Endothelial cell (in vitro differentiated cells): Measurements from ENCODE around the gene VWA3B. TPM values are rescaled to one million over a fixed set of nuclear protein-coding genes. Genes with fewer than 3 reads are reported as not detected.

Experiments
- DNase-seq: peaks from one replicate; pipeline ENCODE4 v3.0.0; 2021; ENCODE audit warnings: low spot score
- H3K27ac Mint-ChIP-seq: one replicate; pipeline ENCODE4 v1.8.0; 2021; ENCODE audit warnings: mixed read lengths, inconsistent platforms; ENCODE audit not compliant: unreplicated experiment
- H3K27me3 Mint-ChIP-seq: one replicate; pipeline ENCODE4 v1.8.0; 2021; ENCODE audit warnings: mild to moderate bottlenecking, moderate library complexity, mixed read lengths, inconsistent platforms; ENCODE audit not compliant: unreplicated experiment
- H3K36me3 Mint-ChIP-seq: one replicate; pipeline ENCODE4 v1.8.0; 2021; ENCODE audit warnings: mild to moderate bottlenecking, low read depth, mixed read lengths, inconsistent platforms; ENCODE audit not compliant: unreplicated experiment
- H3K4me1 Mint-ChIP-seq: one replicate; pipeline ENCODE4 v1.8.0; 2021; ENCODE audit warnings: mild to moderate bottlenecking, mixed read lengths, inconsistent platforms; ENCODE audit not compliant: unreplicated experiment
- H3K4me3 Mint-ChIP-seq: one replicate; pipeline ENCODE4 v1.8.0; 2021; ENCODE audit warnings: mild to moderate bottlenecking, mixed read lengths, inconsistent platforms; ENCODE audit not compliant: unreplicated experiment
- H3K9me3 Mint-ChIP-seq: one replicate; pipeline ENCODE4 v1.8.0; 2021; ENCODE audit warnings: mixed read lengths, inconsistent platforms; ENCODE audit not compliant: unreplicated experiment
- total RNA-seq: library from RNA; stranded (reverse); fragmentation: NEBNext Ultra II Directional; extraction: Animal tissue kit (Norgen Biotek cat#: 25700); gene quantifications from one replicate; pipeline ENCODE4 v1.2.1, GENCODE V29; 2021; ENCODE audit not compliant: unreplicated experiment
- TF ChIP-seq, protein P1 (sequence below): fragments of 200-600 bp; sonication (generic); IDR thresholded peaks from one replicate; pipeline ENCODE4 v1.5.0; 2021; ENCODE audit warnings: antibody characterized with exemption; ENCODE audit not compliant: unreplicated experiment

VWA3B gene
- total RNA-seq, 1 donor from 2014 or later = not detected

DNA sequence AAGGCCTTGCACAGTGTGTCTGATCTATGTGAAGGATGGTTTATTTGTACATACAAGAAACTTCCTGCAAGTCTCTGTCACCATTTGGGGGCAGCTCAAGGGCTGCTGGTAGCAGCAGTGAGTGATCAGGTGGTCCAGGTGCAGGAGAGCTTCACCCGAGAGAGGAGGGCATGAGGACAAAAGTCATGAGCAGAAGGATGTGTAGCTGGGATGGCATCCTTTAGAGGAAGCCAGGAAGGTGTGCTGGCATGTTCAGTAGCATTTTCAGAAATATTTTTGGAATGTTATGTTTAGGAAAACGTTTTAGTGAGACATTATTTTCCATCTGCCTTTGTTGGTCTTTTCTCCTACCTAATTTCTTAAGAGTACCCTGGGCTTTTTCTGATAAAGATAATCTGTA is 31.9 kb downstream of the VWA3B start:
- peaks cover 2% of the 10 kb centered on the region for H3K27me3 Mint-ChIP-seq
- peaks cover 12% of the 10 kb centered on the region for H3K4me1 Mint-ChIP-seq
- H3K9me3 Mint-ChIP-seq = no peaks in the 10 kb centered on the region
- no peak for DNase-seq
- H3K27ac Mint-ChIP-seq = no peak overlapping the region
- no peaks in the 10 kb centered on the region for H3K36me3 Mint-ChIP-seq
- TF ChIP-seq, protein P1, sequence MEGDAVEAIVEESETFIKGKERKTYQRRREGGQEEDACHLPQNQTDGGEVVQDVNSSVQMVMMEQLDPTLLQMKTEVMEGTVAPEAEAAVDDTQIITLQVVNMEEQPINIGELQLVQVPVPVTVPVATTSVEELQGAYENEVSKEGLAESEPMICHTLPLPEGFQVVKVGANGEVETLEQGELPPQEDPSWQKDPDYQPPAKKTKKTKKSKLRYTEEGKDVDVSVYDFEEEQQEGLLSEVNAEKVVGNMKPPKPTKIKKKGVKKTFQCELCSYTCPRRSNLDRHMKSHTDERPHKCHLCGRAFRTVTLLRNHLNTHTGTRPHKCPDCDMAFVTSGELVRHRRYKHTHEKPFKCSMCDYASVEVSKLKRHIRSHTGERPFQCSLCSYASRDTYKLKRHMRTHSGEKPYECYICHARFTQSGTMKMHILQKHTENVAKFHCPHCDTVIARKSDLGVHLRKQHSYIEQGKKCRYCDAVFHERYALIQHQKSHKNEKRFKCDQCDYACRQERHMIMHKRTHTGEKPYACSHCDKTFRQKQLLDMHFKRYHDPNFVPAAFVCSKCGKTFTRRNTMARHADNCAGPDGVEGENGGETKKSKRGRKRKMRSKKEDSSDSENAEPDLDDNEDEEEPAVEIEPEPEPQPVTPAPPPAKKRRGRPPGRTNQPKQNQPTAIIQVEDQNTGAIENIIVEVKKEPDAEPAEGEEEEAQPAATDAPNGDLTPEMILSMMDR = no peak
- H3K4me3 Mint-ChIP-seq = no peak overlapping the region

DNA sequence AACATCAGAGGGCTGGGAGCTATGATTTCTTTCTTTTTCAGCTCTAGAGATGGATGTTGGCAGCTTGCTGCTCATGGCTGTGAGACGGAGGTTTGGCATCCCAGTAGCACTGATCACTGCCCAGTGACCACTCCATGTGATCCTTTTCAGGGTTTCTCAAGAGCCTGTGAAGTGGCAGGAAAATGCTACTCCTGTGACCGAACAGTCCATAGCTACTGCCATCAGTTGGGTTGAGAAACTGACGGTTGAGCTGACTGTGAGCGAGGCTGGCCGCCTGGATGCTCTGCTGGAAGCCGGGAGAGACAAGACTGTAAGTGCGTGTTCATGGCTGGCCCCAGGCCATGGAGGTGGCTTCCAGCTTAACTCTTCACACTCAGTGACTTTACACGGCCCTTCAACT is 34.2 kb downstream of the VWA3B start:
- H3K9me3 Mint-ChIP-seq = no peaks in the 10 kb centered on the region
- H3K4me3 Mint-ChIP-seq = no peak overlapping the region
- H3K4me1 Mint-ChIP-seq = peaks cover 8% of the 10 kb centered on the region
- TF ChIP-seq, protein P1 = no peak
- peaks cover 3% of the 10 kb centered on the region for H3K27me3 Mint-ChIP-seq
- no peak overlapping the region for H3K27ac Mint-ChIP-seq
- DNase-seq = no peak
- no peaks in the 10 kb centered on the region for H3K36me3 Mint-ChIP-seq

DNA sequence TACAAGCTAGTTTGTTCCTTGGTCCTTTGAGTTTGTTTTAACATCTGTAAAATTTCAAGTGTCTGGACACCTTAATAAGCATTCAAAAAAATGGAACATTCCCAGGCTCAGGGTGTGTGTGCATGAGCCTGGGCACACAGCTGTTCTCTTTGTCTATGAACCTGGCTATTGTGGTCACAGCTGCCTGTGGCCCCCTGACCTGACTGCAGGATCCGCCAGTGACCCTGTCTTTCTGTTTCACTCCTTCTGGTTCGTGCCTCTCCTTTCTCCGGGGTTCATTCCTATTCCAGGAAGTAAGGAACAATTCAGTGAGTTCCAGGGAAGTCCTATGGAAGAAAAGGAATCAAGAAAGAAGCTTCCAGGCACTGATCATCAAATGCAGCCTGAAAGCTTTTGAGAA is 35.6 kb downstream of the VWA3B start:
- no peaks in the 10 kb centered on the region for H3K9me3 Mint-ChIP-seq
- no peak overlapping the region for H3K4me3 Mint-ChIP-seq
- peaks cover 6% of the 10 kb centered on the region for H3K27me3 Mint-ChIP-seq
- TF ChIP-seq, protein P1 = no peak
- no peaks in the 10 kb centered on the region for H3K36me3 Mint-ChIP-seq
- H3K27ac Mint-ChIP-seq = no peak overlapping the region
- H3K4me1 Mint-ChIP-seq = peaks cover 8% of the 10 kb centered on the region
- no peak for DNase-seq

DNA sequence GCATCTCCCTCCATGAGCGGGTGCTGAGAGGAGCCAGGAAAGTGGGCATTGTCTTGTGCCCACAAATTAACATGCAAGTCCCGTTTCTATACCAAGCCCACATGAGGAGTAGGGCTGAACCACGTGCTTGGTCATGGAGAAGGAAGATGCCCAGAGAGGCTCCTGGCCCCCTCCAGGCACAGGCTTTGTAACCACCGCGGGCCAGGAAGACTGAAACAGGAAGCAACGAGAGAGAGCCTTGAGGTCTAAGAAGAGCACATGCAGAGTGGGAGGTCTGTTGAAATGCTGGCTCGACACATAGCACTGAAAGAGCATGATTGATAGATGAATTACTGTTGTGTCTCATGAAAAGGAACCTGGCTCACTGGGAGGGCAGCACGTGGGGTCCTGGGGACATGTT is 36.3 kb downstream of the VWA3B start:
- Mint-ChIP-seq H3K36me3 (no peaks in the 10 kb centered on the region), H3K4me3 (no peak overlapping the region), H3K27me3 (peaks cover 6% of the 10 kb centered on the region), H3K4me1 (peaks cover 13% of the 10 kb centered on the region), H3K9me3 (no peaks in the 10 kb centered on the region), H3K27ac (no peak overlapping the region)
- TF ChIP-seq, protein P1 = no peak
- no peak for DNase-seq

DNA sequence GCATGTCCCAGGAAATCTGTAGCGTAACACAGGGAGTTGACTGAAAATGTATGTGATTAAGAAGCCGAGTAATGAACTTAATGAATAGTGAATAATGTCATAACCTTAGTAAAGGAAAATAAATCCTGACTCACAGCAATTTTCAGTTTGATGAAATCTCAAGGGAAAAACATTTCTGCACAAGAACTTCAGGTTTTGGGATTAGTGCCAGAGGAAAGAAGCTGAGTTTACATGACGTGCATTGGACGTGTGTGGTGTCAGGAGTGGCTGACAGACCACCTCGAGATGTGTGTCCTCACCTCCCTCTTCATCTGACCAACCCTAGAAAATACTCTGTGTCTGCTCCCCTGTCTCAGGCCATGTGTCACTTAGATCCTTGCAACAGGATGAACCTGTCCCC is 39.1 kb downstream of the VWA3B start:
- Mint-ChIP-seq H3K36me3 (no peaks in the 10 kb centered on the region), H3K4me1 (peaks cover 15% of the 10 kb centered on the region), H3K27ac (no peak overlapping the region), H3K27me3 (peaks cover 7% of the 10 kb centered on the region), H3K4me3 (no peak overlapping the region), H3K9me3 (no peaks in the 10 kb centered on the region)
- TF ChIP-seq, protein P1 = no peak
- DNase-seq = no peak
